CD8-positive, alpha-beta memory T cell (primary cell): Measurements from ENCODE around the gene HES1. TPM values are rescaled to one million over a fixed set of nuclear protein-coding genes. Genes with fewer than 3 reads are reported as not detected.
"Not testable (repeated sequence)": the region's sequence is repeated elsewhere in the genome, so short reads cannot be mapped to it uniquely, and the experiment has no call there.

Experiments used
- CTCF ChIA-PET: fragments of 350-600 bp; sonication (Branson Sonifier 250); formaldehyde crosslinking; loops from one replicate; lab custom pipeline; 2021; ENCODE audit warnings: antibody characterized with exemption; lab: Charles Lee
- POLR2A ChIA-PET: fragments of 350-600 bp; sonication (Branson Sonifier 250); formaldehyde crosslinking; loops from one replicate; lab custom pipeline; 2021; ENCODE audit warnings: antibody characterized with exemption; lab: Charles Lee
- DNase-seq, 5 donors: peaks; one replicate each; pipeline versions ENCODE4 v3.0.0 to v3.0.0-alpha.2; 2020 to 2022; ENCODE audit warnings: mixed read lengths in 1 of 5
- H3K27ac ChIP-seq: one replicate; pipeline ENCODE4 v1.7.0; 2013; ENCODE audit warnings: low read depth, mild to moderate bottlenecking, low read length, moderate library complexity
- H3K27me3 ChIP-seq: 2 replicates; pipeline ENCODE4 v1.7.0; 2013; ENCODE audit warnings: low read length, mild to moderate bottlenecking; ENCODE audit not compliant: insufficient read depth, poor library complexity, severe bottlenecking
- H3K36me3 ChIP-seq: 2 replicates; pipeline ENCODE4 v1.7.0; 2013; ENCODE audit warnings: mild to moderate bottlenecking, low read length, moderate library complexity; ENCODE audit not compliant: insufficient read depth
- H3K4me1 ChIP-seq: 2 replicates; pipeline ENCODE4 v1.7.0; 2013; ENCODE audit warnings: mild to moderate bottlenecking, low read length, moderate library complexity; ENCODE audit not compliant: insufficient read depth
- H3K4me3 ChIP-seq: 2 replicates; pipeline ENCODE4 v1.7.0; 2013; ENCODE audit warnings: mild to moderate bottlenecking, low read length
- H3K9me3 ChIP-seq: 2 replicates; pipeline ENCODE4 v1.7.0; 2013; ENCODE audit warnings: mild to moderate bottlenecking, low read length
- H3K27ac Mint-ChIP-seq, 8 donors: one replicate each; pipeline ENCODE4 v1.8.0; 2020 to 2021; ENCODE audit warnings: mixed read lengths in 8 of 8, mild to moderate bottlenecking in 6 of 8, inconsistent platforms in 3 of 8, moderate library complexity in 3 of 8
- H3K27me3 Mint-ChIP-seq, 2 donors: one replicate each; pipeline ENCODE4 v1.8.0; 2020 to 2021; ENCODE audit warnings: mixed read lengths in 2 of 2, mild to moderate bottlenecking in 1 of 2, moderate library complexity in 1 of 2
- H3K36me3 Mint-ChIP-seq, 3 donors: one replicate each; pipeline ENCODE4 v1.8.0; 2020 to 2021; ENCODE audit warnings: mixed read lengths in 3 of 3, inconsistent platforms in 1 of 3, mild to moderate bottlenecking in 1 of 3
- H3K4me1 Mint-ChIP-seq, 3 donors: one replicate each; pipeline ENCODE4 v1.8.0; 2020 to 2021; ENCODE audit warnings: mixed read lengths in 3 of 3, inconsistent platforms in 1 of 3, mild to moderate bottlenecking in 1 of 3
- H3K4me3 Mint-ChIP-seq, 7 donors: one replicate each; pipeline ENCODE4 v1.8.0; 2020 to 2021; ENCODE audit warnings: mixed read lengths in 7 of 7, mild to moderate bottlenecking in 6 of 7, moderate library complexity in 4 of 7, inconsistent platforms in 2 of 7
- H3K9me3 Mint-ChIP-seq, 5 donors: one replicate each; pipeline ENCODE4 v1.8.0; 2020 to 2022; ENCODE audit warnings: mixed read lengths in 5 of 5, mild to moderate bottlenecking in 3 of 5, moderate library complexity in 2 of 5, inconsistent platforms in 1 of 5
- polyA plus RNA-seq: library from polyadenylated mRNA; unstranded; fragments of 300-500 nt; fragmentation: Illumina TruSeq; gene quantifications from one replicate; pipeline ENCODE4 v1.2.3, GENCODE V29; 2021
- total RNA-seq, 2 experiments: library from RNA; stranded (reverse); gene quantifications; one replicate each; pipeline ENCODE4 v1.2.3, GENCODE V29; 2021

HES1 gene
- total and polyA plus RNA-seq, 3 experiments from 2014 or later, result not detected

- Mint-ChIP-seq H3K9me3 (peaks cover 0 to under 1% (median 0%) of the 10 kb centered on the region in 5 donors), H3K4me3 (no peak overlapping the region), H3K4me1 (peaks cover 9 to 15% (median 14%) of the 10 kb centered on the region in 3 donors), H3K36me3 (no peaks in the 10 kb centered on the region), H3K27ac (no peak overlapping the region), H3K27me3 (peaks cover 54 to 80% of the 10 kb centered on the region in 2 donors)
- CTCF ChIA-PET, result no interaction called here
- no peaks in the 10 kb centered on the region for H3K9me3 ChIP-seq
- no peaks in the 10 kb centered on the region for H3K36me3 ChIP-seq
- peaks cover 20% of the 10 kb centered on the region for H3K27me3 ChIP-seq
- H3K27ac ChIP-seq, result no peak overlapping the region
- POLR2A ChIA-PET, result no interaction called here
- H3K4me3 ChIP-seq, result no peak overlapping the region
- H3K4me1 ChIP-seq, result peaks cover 9% of the 10 kb centered on the region
- DNase-seq, result no peak
Observed at GRCh38 chr3:194128202-194128918, 7.6 kb upstream of the HES1 start.

GRCh38 chr3:194128919-194129295, 7.0 kb upstream of the HES1 start:
- H3K9me3 Mint-ChIP-seq, POLR2A ChIA-PET, H3K36me3 Mint-ChIP-seq, H3K9me3 ChIP-seq, H3K4me3 ChIP-seq, DNase-seq, CTCF ChIA-PET, H3K27ac Mint-ChIP-seq, H3K36me3 ChIP-seq, H3K27ac ChIP-seq, H3K4me1 ChIP-seq, H3K4me3 Mint-ChIP-seq: not testable (repeated sequence)
- peaks cover 24% of the 10 kb centered on the region for H3K27me3 ChIP-seq
- Mint-ChIP-seq H3K27me3 (peaks cover 59 to 80% of the 10 kb centered on the region in 2 donors), H3K4me1 (peaks cover 13 to 20% (median 19%) of the 10 kb centered on the region in 3 donors)

GRCh38 chr3:194129581-194130133, 6.3 kb upstream of the HES1 start:
- peak overlapping the region in 1 of 7 donors; percentile 28 for H3K4me3 Mint-ChIP-seq
- peaks cover 59 to 73% of the 10 kb centered on the region in 2 donors for H3K27me3 Mint-ChIP-seq
- no peak for DNase-seq
- peaks cover 13 to 20% (median 19%) of the 10 kb centered on the region in 3 donors for H3K4me1 Mint-ChIP-seq
- Histone ChIP-seq H3K27me3 (peaks cover 24% of the 10 kb centered on the region), H3K9me3 (no peaks in the 10 kb centered on the region), H3K4me3 (no peak overlapping the region), H3K36me3 (no peaks in the 10 kb centered on the region), H3K4me1 (peaks cover 9% of the 10 kb centered on the region), H3K27ac (no peak overlapping the region)
- H3K9me3 Mint-ChIP-seq, result peaks cover 0 to 2% (median 0%) of the 10 kb centered on the region in 5 donors
- POLR2A ChIA-PET, result no interaction called here
- no peaks in the 10 kb centered on the region for H3K36me3 Mint-ChIP-seq
- CTCF ChIA-PET, result interaction anchor here (0.9 kb wide), 1 partner anchor 12 kb away, joined by 3 read pairs; no protein-coding TSS in a partner anchor
- H3K27ac Mint-ChIP-seq, result no peak overlapping the region

GRCh38 chr3:194130188-194130587, 5.8 kb upstream of the HES1 start:
- Mint-ChIP-seq H3K9me3 (peaks cover 0 to 4% (median 0%) of the 10 kb centered on the region in 5 donors), H3K36me3 (no peaks in the 10 kb centered on the region), H3K27ac (no peak overlapping the region), H3K27me3 (peaks cover 61 to 75% of the 10 kb centered on the region in 2 donors), H3K4me1 (peaks cover 15 to 25% (median 19%) of the 10 kb centered on the region in 3 donors), H3K4me3 (no peak overlapping the region)
- CTCF ChIA-PET, result interaction anchor here (0.9 kb wide), 1 partner anchor 11 kb away, joined by 3 read pairs; no protein-coding TSS in a partner anchor
- Histone ChIP-seq H3K9me3 (no peaks in the 10 kb centered on the region), H3K27ac (no peak overlapping the region), H3K36me3 (no peaks in the 10 kb centered on the region), H3K27me3 (peaks cover 24% of the 10 kb centered on the region), H3K4me3 (no peak overlapping the region), H3K4me1 (peaks cover 12% of the 10 kb centered on the region)
- POLR2A ChIA-PET, result no interaction called here
- DNase-seq, result no peak

GRCh38 chr3:194130807-194131589, 5.0 kb upstream of the HES1 start:
- POLR2A ChIA-PET, result no interaction called here
- H3K27ac Mint-ChIP-seq, result peak overlapping the region in 3 of 8 donors; percentile 41 to 48 (median 43)
- Histone ChIP-seq H3K9me3 (no peaks in the 10 kb centered on the region), H3K4me3 (no peak overlapping the region), H3K27me3 (peaks cover 29% of the 10 kb centered on the region), H3K27ac (no peak overlapping the region), H3K36me3 (no peaks in the 10 kb centered on the region), H3K4me1 (peaks cover 20% of the 10 kb centered on the region)
- peaks cover 61 to 82% of the 10 kb centered on the region in 2 donors for H3K27me3 Mint-ChIP-seq
- peaks cover 20 to 33% (median 25%) of the 10 kb centered on the region in 3 donors for H3K4me1 Mint-ChIP-seq
- H3K36me3 Mint-ChIP-seq, result no peaks in the 10 kb centered on the region
- peak overlapping the region in 2 of 7 donors; percentile 10 to 19 for H3K4me3 Mint-ChIP-seq
- peaks cover 0 to 4% (median 0%) of the 10 kb centered on the region in 5 donors for H3K9me3 Mint-ChIP-seq
- CTCF ChIA-PET, result no interaction called here
- peak in 2 of 5 donors; percentile 29 to 45 for DNase-seq

GRCh38 chr3:194132465-194133286, 3.3 kb upstream of the HES1 start:
- CTCF ChIA-PET, result no interaction called here
- Mint-ChIP-seq H3K4me3 (peak overlapping the region in 5 of 7 donors; percentile 23 to 90 (median 71)), H3K27me3 (peaks cover 67 to 86% of the 10 kb centered on the region in 2 donors), H3K36me3 (no peaks in the 10 kb centered on the region), H3K4me1 (peaks cover 36 to 50% (median 42%) of the 10 kb centered on the region in 3 donors), H3K27ac (peak overlapping the region in 2 of 8 donors; percentile 51 to 65), H3K9me3 (peaks cover 0 to 4% (median 0%) of the 10 kb centered on the region in 5 donors)
- H3K4me3 ChIP-seq, result no peak overlapping the region
- H3K27me3 ChIP-seq, result peaks cover 32% of the 10 kb centered on the region
- POLR2A ChIA-PET, result no interaction called here
- peaks cover 32% of the 10 kb centered on the region for H3K4me1 ChIP-seq
- no peaks in the 10 kb centered on the region for H3K36me3 ChIP-seq
- no peak overlapping the region for H3K27ac ChIP-seq
- H3K9me3 ChIP-seq, result no peaks in the 10 kb centered on the region
- DNase-seq, result no peak

GRCh38 chr3:194133661-194134230, 2.2 kb upstream of the HES1 start:
- Histone ChIP-seq H3K4me1 (peaks cover 32% of the 10 kb centered on the region), H3K27me3 (peaks cover 32% of the 10 kb centered on the region), H3K36me3 (no peaks in the 10 kb centered on the region), H3K27ac (no peak overlapping the region), H3K9me3 (no peaks in the 10 kb centered on the region), H3K4me3 (peak overlapping the region; percentile 16)
- H3K4me1 Mint-ChIP-seq, result peaks cover 38 to 57% (median 47%) of the 10 kb centered on the region in 3 donors
- H3K27ac Mint-ChIP-seq, result peak overlapping the region in 7 of 8 donors; percentile 1 to 86 (median 65)
- H3K36me3 Mint-ChIP-seq, result no peaks in the 10 kb centered on the region
- H3K27me3 Mint-ChIP-seq, result peaks cover 70 to 84% of the 10 kb centered on the region in 2 donors
- peaks cover 0 to 4% (median 0%) of the 10 kb centered on the region in 5 donors for H3K9me3 Mint-ChIP-seq
- CTCF ChIA-PET, result no interaction called here
- DNase-seq, result no peak
- peak overlapping the region; percentile 68 to 90 (median 80) for H3K4me3 Mint-ChIP-seq
- POLR2A ChIA-PET, result interaction anchor here (0.6 kb wide), 1 partner anchor 33 kb away, joined by 3 read pairs; no protein-coding TSS in a partner anchor
